Hepatocyte (in vitro differentiated cells): ENCODE measurements around the gene CLCNKB.
"Not testable (repeated sequence)": the region's sequence is repeated elsewhere in the genome, so short reads cannot be mapped to it uniquely, and the experiment has no call there.

ENCODE experiments used
- EZH2 ChIP-seq: fragments of 200-600 bp; sonication (generic); IDR thresholded peaks from 2 replicates; pipeline ENCODE4 v1.6.1; 2016; ENCODE audit warnings: antibody characterized with exemption, mild to moderate bottlenecking, borderline replicate concordance
- EZH2phosphoT487 ChIP-seq: fragments of 200-600 bp; sonication (generic); IDR thresholded peaks from one replicate; pipeline ENCODE4 v1.6.1; 2018; ENCODE audit warnings: antibody characterized with exemption, mild to moderate bottlenecking, low read depth, moderate library complexity; ENCODE audit not compliant: unreplicated experiment, severe bottlenecking

GRCh38 chr1:16036461-16036860 is 7.1 kb upstream of the CLCNKB start:
- not testable (repeated sequence) for TF ChIP-seq EZH2phosphoT487, EZH2
